H9 (cell line): ENCODE measurements around the gene ALAS1. TPM values are rescaled to one million over a fixed set of nuclear protein-coding genes. Genes with fewer than 3 reads are reported as not detected.
"Not testable (repeated sequence)": the region's sequence is repeated elsewhere in the genome, so short reads cannot be mapped to it uniquely, and the experiment has no call there.

ENCODE experiments used
- DNase-seq: peaks from one replicate; pipeline ENCODE4 v3.0.0-alpha.2; 2017
- H2AFZ ChIP-seq: one replicate; pipeline ENCODE4 v1.6.1; 2013; ENCODE audit warnings: mild to moderate bottlenecking, low read length, control low read depth, moderate library complexity
- H2AK5ac ChIP-seq: 2 replicates; pipeline ENCODE4 v1.6.1; 2013; ENCODE audit warnings: low read length, control low read depth, mixed read lengths; ENCODE audit not compliant: insufficient read length
- H2BK120ac ChIP-seq: one replicate; pipeline ENCODE4 v1.6.1; 2013; ENCODE audit warnings: low read depth, mild to moderate bottlenecking, low read length, control low read depth, inconsistent platforms; ENCODE audit not compliant: poor library complexity, severe bottlenecking
- H2BK12ac ChIP-seq: 2 replicates; pipeline ENCODE4 v1.6.1; 2013; ENCODE audit warnings: low read length, control low read depth, mixed read lengths, low read depth; ENCODE audit not compliant: insufficient read length
- H2BK15ac ChIP-seq: 2 replicates; pipeline ENCODE4 v1.6.1; 2013; ENCODE audit warnings: low read depth, low read length, control low read depth
- H2BK20ac ChIP-seq: one replicate; pipeline ENCODE4 v1.6.1; 2013; ENCODE audit warnings: low read depth, mild to moderate bottlenecking, low read length, control low read depth, inconsistent platforms; ENCODE audit not compliant: poor library complexity, severe bottlenecking
- H2BK5ac ChIP-seq: 2 replicates; pipeline ENCODE4 v1.6.1; 2013; ENCODE audit warnings: low read length, control low read depth, mixed read lengths; ENCODE audit not compliant: insufficient read length
- H3K14ac ChIP-seq: 2 replicates; pipeline ENCODE4 v1.6.1; 2013; ENCODE audit warnings: low read length, control low read depth; ENCODE audit not compliant: insufficient read depth
- H3K18ac ChIP-seq: 2 replicates; pipeline ENCODE4 v1.6.1; 2013; ENCODE audit warnings: low read depth, mild to moderate bottlenecking, mixed read lengths, low read length, control low read depth; ENCODE audit not compliant: insufficient read length
- H3K23ac ChIP-seq: 2 replicates; pipeline ENCODE4 v1.6.1; 2013; ENCODE audit warnings: low read length, control low read depth, mixed read lengths, low read depth; ENCODE audit not compliant: insufficient read length
- H3K23me2 ChIP-seq: 2 replicates; pipeline ENCODE4 v1.6.1; 2013; ENCODE audit warnings: low read depth, mild to moderate bottlenecking, mixed read lengths, low read length, control low read depth; ENCODE audit not compliant: insufficient read length, poor library complexity, severe bottlenecking
- H3K27ac ChIP-seq: 2 replicates; pipeline ENCODE4 v1.5.1; 2013; ENCODE audit warnings: low read length, control low read depth, mixed read lengths, low read depth; ENCODE audit not compliant: insufficient read length
- H3K27me3 ChIP-seq: 2 replicates; pipeline ENCODE4 v1.6.1; 2013; ENCODE audit warnings: low read length, control low read depth, inconsistent platforms; ENCODE audit not compliant: insufficient read depth
- H3K4ac ChIP-seq: 2 replicates; pipeline ENCODE4 v1.6.1; 2013; ENCODE audit warnings: low read depth, mild to moderate bottlenecking, control low read depth, inconsistent platforms, low read length, moderate library complexity
- H3K4me1 ChIP-seq: 2 replicates; pipeline ENCODE4 v1.6.1; 2013; ENCODE audit warnings: low read length, control low read depth, inconsistent platforms; ENCODE audit not compliant: insufficient read depth
- H3K4me2 ChIP-seq: 2 replicates; pipeline ENCODE4 v1.6.1; 2013; ENCODE audit warnings: low read length, control low read depth, mixed read lengths; ENCODE audit not compliant: insufficient read length, insufficient read depth
- H3K56ac ChIP-seq: 2 replicates; pipeline ENCODE4 v1.6.1; 2013; ENCODE audit warnings: low read depth, mild to moderate bottlenecking, mixed read lengths, low read length, control low read depth; ENCODE audit not compliant: insufficient read length
- H3K79me1 ChIP-seq: 2 replicates; pipeline ENCODE4 v1.6.1; 2013; ENCODE audit warnings: low read depth, mild to moderate bottlenecking, moderate library complexity, low read length, control low read depth, inconsistent platforms; ENCODE audit not compliant: insufficient read depth, poor library complexity, severe bottlenecking
- H3K79me2 ChIP-seq: 2 replicates; pipeline ENCODE4 v1.6.1; 2013; ENCODE audit warnings: low read length, control low read depth, inconsistent platforms; ENCODE audit not compliant: insufficient read depth
- H3K9ac ChIP-seq: 2 replicates; pipeline ENCODE4 v1.6.1; 2013; ENCODE audit warnings: low read length, control low read depth, mixed read lengths; ENCODE audit not compliant: insufficient read length; ENCODE audit errors: extremely low read depth
- H3K9me3 ChIP-seq: one replicate; pipeline ENCODE4 v1.6.1; 2013; ENCODE audit warnings: low read depth, low read length, inconsistent platforms; ENCODE audit not compliant: control insufficient read depth
- H3T11ph ChIP-seq: one replicate; pipeline ENCODE4 v1.6.1; 2013; ENCODE audit warnings: mild to moderate bottlenecking, low read length, control low read depth, inconsistent platforms
- H4K20me1 ChIP-seq: one replicate; pipeline ENCODE4 v1.6.1; 2013; ENCODE audit not compliant: control insufficient read depth, insufficient read length, insufficient read depth
- H4K5ac ChIP-seq: 2 replicates; pipeline ENCODE4 v1.6.1; 2013; ENCODE audit warnings: low read depth, mild to moderate bottlenecking, mixed read lengths, low read length, control low read depth; ENCODE audit not compliant: insufficient read length
- H4K8ac ChIP-seq: replicated peaks from 2 replicates; pipeline ENCODE4 v1.6.1; 2013; ENCODE audit warnings: low read length, control low read depth, mixed read lengths, low read depth; ENCODE audit not compliant: insufficient read length
- H4K91ac ChIP-seq: 2 replicates; pipeline ENCODE4 v1.6.1; 2013; ENCODE audit warnings: low read depth, mild to moderate bottlenecking, moderate library complexity, mixed read lengths, low read length, control low read depth; ENCODE audit not compliant: insufficient read length
- H3K27ac Mint-ChIP-seq, 3 experiments: 2 replicates in 2 of 3; 3 replicates in 1 of 3; pipeline ENCODE4 v1.8.0; 2020 to 2021; ENCODE audit warnings: mixed read lengths in 3 of 3, mild to moderate bottlenecking in 1 of 3, moderate library complexity in 1 of 3
- H3K27me3 Mint-ChIP-seq: 2 replicates; pipeline ENCODE4 v1.8.0; 2021; ENCODE audit warnings: low read depth, mild to moderate bottlenecking, moderate library complexity, mixed read lengths
- H3K36me3 Mint-ChIP-seq, 3 experiments: 2 replicates in 2 of 3; 3 replicates in 1 of 3; pipeline ENCODE4 v1.8.0; 2020 to 2021; ENCODE audit warnings: low read depth in 3 of 3, mixed read lengths in 3 of 3; ENCODE audit not compliant: insufficient read depth in 1 of 3
- H3K4me1 Mint-ChIP-seq, 2 experiments: 2 replicates each; pipeline ENCODE4 v1.8.0; 2020; ENCODE audit warnings: mixed read lengths in 2 of 2
- H3K4me3 Mint-ChIP-seq, 2 experiments: 2 replicates in 1 of 2; 3 replicates in 1 of 2; pipeline ENCODE4 v1.8.0; 2020 to 2021; ENCODE audit warnings: mild to moderate bottlenecking in 2 of 2, mixed read lengths in 2 of 2, moderate library complexity in 1 of 2
- H3K9me3 Mint-ChIP-seq, 2 experiments: 2 replicates in 1 of 2; 3 replicates in 1 of 2; pipeline ENCODE4 v1.8.0; 2020; ENCODE audit warnings: mild to moderate bottlenecking in 2 of 2, mixed read lengths in 2 of 2, moderate library complexity in 1 of 2
- WGBS: extraction: QIAGEN DNeasy Blood & Tissue Kit; methylation state at CpG from one replicate; pipeline ENCODE4 v1.1.7; 2013; ENCODE audit warnings: missing lambda C conversion rate, low lambda C conversion rate, mixed read lengths; ENCODE audit not compliant: insufficient read length; ENCODE audit errors: extremely low coverage; 5-methylcytosine and 5-hydroxymethylcytosine counted together
- total RNA-seq: library from RNA; stranded (reverse); gene quantifications from 2 replicates; pipeline ENCODE4 v1.2.1, GENCODE V29; 2021
- TF ChIP-seq, protein P1 (sequence below): fragments of 200-600 bp; sonication (generic); conservative IDR thresholded peaks from 3 replicates; pipeline ENCODE4 v1.8.0; 2021; ENCODE audit warnings: antibody characterized with exemption, mild to moderate bottlenecking

The ALAS1 gene
- total RNA-seq, 1 experiment from 2014 or later, result 39.1 TPM

- no peak overlapping the region for H2AFZ ChIP-seq
- H4K5ac ChIP-seq, result no peak overlapping the region
- no peak overlapping the region for H3K27ac ChIP-seq
- no peak overlapping the region for H2BK20ac ChIP-seq
- Mint-ChIP-seq H3K4me3 (no peak overlapping the region; a peak in 1 of 5 replicates), H3K36me3 (peaks cover 2 to 18% (median 6%) of the 10 kb centered on the region in 3 experiments; a peak in 2 of 7 replicates), H3K27ac (peak overlapping the region in 2 of 3 experiments; percentile 75 to 80; a peak in 5 of 7 replicates), H3K4me1 (peaks cover 26 to 33% of the 10 kb centered on the region in 2 experiments), H3K9me3 (peaks cover 20 to 24% of the 10 kb centered on the region in 2 experiments), H3K27me3 (no peaks in the 10 kb centered on the region)
- H3K9me3 ChIP-seq, result no peaks in the 10 kb centered on the region
- H3K56ac ChIP-seq, result no peak overlapping the region
- no peaks in the 10 kb centered on the region for H4K20me1 ChIP-seq
- no peak overlapping the region for H4K91ac ChIP-seq
- no peak overlapping the region for H3K23ac ChIP-seq
- WGBS, result no CpG with 5 or more reads among the region's 9 CpGs
- no peak overlapping the region for H3T11ph ChIP-seq
- DNase-seq, result peak; percentile 81
- H3K79me2 ChIP-seq, result no peaks in the 10 kb centered on the region
- H3K18ac ChIP-seq, result no peak overlapping the region
- H3K79me1 ChIP-seq, result no peaks in the 10 kb centered on the region
- H3K9ac ChIP-seq, result no peak overlapping the region
- peak overlapping the region; percentile 7; the same call in 1 of the 2 replicates for H3K14ac ChIP-seq
- peaks cover 4% of the 10 kb centered on the region; the same call in 1 of the 2 replicates for H3K4me1 ChIP-seq
- H3K4me2 ChIP-seq, result peak overlapping the region; percentile 16
- no peaks in the 10 kb centered on the region for H3K23me2 ChIP-seq
- H2BK12ac ChIP-seq, result peak overlapping the region; percentile 2
- H2BK120ac ChIP-seq, result no peak overlapping the region
- H3K27me3 ChIP-seq, result no peaks in the 10 kb centered on the region
- H2BK5ac ChIP-seq, result no peak overlapping the region
- no peak overlapping the region for H3K4ac ChIP-seq
- H2BK15ac ChIP-seq, result no peak overlapping the region
- H4K8ac ChIP-seq, result no peak overlapping the region
- TF ChIP-seq, protein P1, sequence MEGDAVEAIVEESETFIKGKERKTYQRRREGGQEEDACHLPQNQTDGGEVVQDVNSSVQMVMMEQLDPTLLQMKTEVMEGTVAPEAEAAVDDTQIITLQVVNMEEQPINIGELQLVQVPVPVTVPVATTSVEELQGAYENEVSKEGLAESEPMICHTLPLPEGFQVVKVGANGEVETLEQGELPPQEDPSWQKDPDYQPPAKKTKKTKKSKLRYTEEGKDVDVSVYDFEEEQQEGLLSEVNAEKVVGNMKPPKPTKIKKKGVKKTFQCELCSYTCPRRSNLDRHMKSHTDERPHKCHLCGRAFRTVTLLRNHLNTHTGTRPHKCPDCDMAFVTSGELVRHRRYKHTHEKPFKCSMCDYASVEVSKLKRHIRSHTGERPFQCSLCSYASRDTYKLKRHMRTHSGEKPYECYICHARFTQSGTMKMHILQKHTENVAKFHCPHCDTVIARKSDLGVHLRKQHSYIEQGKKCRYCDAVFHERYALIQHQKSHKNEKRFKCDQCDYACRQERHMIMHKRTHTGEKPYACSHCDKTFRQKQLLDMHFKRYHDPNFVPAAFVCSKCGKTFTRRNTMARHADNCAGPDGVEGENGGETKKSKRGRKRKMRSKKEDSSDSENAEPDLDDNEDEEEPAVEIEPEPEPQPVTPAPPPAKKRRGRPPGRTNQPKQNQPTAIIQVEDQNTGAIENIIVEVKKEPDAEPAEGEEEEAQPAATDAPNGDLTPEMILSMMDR, result no peak
- no peak overlapping the region for H2AK5ac ChIP-seq
Measured at GRCh38 chr3:52167240-52167639, 30.7 kb upstream of the ALAS1 start.

- not testable (repeated sequence) for H3K9ac ChIP-seq, H4K8ac ChIP-seq, H4K5ac ChIP-seq, H2AK5ac ChIP-seq, H3K36me3 Mint-ChIP-seq, H3K79me2 ChIP-seq, H3K27me3 ChIP-seq, H3K4me3 Mint-ChIP-seq, H2BK12ac ChIP-seq, H3K9me3 ChIP-seq, H3K79me1 ChIP-seq, H3K4me1 ChIP-seq, H2BK15ac ChIP-seq, H3K27ac Mint-ChIP-seq, H4K91ac ChIP-seq, H2BK20ac ChIP-seq, H3K27me3 Mint-ChIP-seq, H3K23me2 ChIP-seq, H3K4me2 ChIP-seq, H3K4ac ChIP-seq, H2BK120ac ChIP-seq, DNase-seq, H3K56ac ChIP-seq, H3K27ac ChIP-seq, H3K9me3 Mint-ChIP-seq, H3T11ph ChIP-seq, H3K14ac ChIP-seq, H3K18ac ChIP-seq, H2AFZ ChIP-seq, H3K23ac ChIP-seq, H2BK5ac ChIP-seq, H4K20me1 ChIP-seq
- no CpG with 5 or more reads among the region's 3 CpGs for WGBS
- H3K4me1 Mint-ChIP-seq, result peaks cover 26 to 30% of the 10 kb centered on the region in 2 experiments
Measured at GRCh38 chr3:52170217-52170616, 27.7 kb upstream of the ALAS1 start.
